B cell (primary cell): ENCODE measurements around the gene CERK. TPM values are rescaled to one million over a fixed set of nuclear protein-coding genes. Genes with fewer than 3 reads are reported as not detected.

ENCODE experiments used
- ATAC-seq: fragments of 200-7000 bp; cut with Tn5 transposase; one replicate; pipeline ENCODE4 v1.10.0; 2021; ENCODE audit warnings: low read depth, mild to moderate bottlenecking, moderate number of reproducible peaks, moderate library complexity
- CTCF ChIA-PET: fragments of 350-600 bp; sonication (Branson Sonifier 250); formaldehyde crosslinking; loops from one replicate; lab custom pipeline; 2021; ENCODE audit warnings: antibody characterized with exemption, inconsistent platforms; lab: Charles Lee
- POLR2A ChIA-PET: fragments of 350-600 bp; sonication (Branson Sonifier 250); formaldehyde crosslinking; loops from one replicate; lab custom pipeline; 2021; ENCODE audit warnings: antibody characterized with exemption; lab: Charles Lee
- DNase-seq: peaks from one replicate; pipeline ENCODE4 v3.0.0; 2013
- H2AFZ ChIP-seq: 2 replicates; pipeline ENCODE4 v1.6.1; 2012; ENCODE audit warnings: mild to moderate bottlenecking, low read depth, low read length; ENCODE audit not compliant: insufficient read depth, poor library complexity, severe bottlenecking
- H3K27ac ChIP-seq, 2 donors: 1 replicate in 1 of 2; 2 replicates in 1 of 2; pipeline ENCODE4 v1.5.1; 2012 to 2013; ENCODE audit warnings: low read length in 2 of 2, mild to moderate bottlenecking in 2 of 2, moderate library complexity in 1 of 2
- H3K27me3 ChIP-seq, 4 experiments: fragments of 200-600 bp in 1 of 4; sonication (generic) in 1 of 4; replicated peaks in 1 of 4; 1 replicate in 2 of 4; 2 replicates in 2 of 4; pipeline versions ENCODE4 v1.6.1 to v1.7.0; 2013 to 2016; ENCODE audit warnings: low read length in 3 of 4, mild to moderate bottlenecking in 2 of 4, mixed read lengths in 1 of 4, moderate library complexity in 1 of 4; ENCODE audit not compliant: insufficient read depth in 4 of 4, control insufficient read depth in 3 of 4; ENCODE audit errors: control extremely low read depth in 1 of 4
- H3K36me3 ChIP-seq, 2 experiments: replicated peaks in 1 of 2; 1 replicate in 1 of 2; 2 replicates in 1 of 2; pipeline versions ENCODE4 v1.6.1 to v1.7.1; 2013; ENCODE audit warnings: low read length in 1 of 2; ENCODE audit not compliant: insufficient read depth in 2 of 2, control insufficient read depth in 1 of 2; ENCODE audit errors: control extremely low read depth in 1 of 2, extremely low read depth in 1 of 2
- H3K4me1 ChIP-seq, 2 donors: fragments of 200-600 bp in 1 of 2; sonication (generic) in 1 of 2; 1 replicate in 1 of 2; 2 replicates in 1 of 2; pipeline versions ENCODE4 v1.5.1 to v1.6.1; 2013 to 2017; ENCODE audit warnings: low read length in 2 of 2; ENCODE audit not compliant: control insufficient read depth in 2 of 2, insufficient read depth in 2 of 2
- H3K4me2 ChIP-seq: replicated peaks from 2 replicates; pipeline ENCODE3; 2012; ENCODE audit warnings: mild to moderate bottlenecking, low read depth, low read length; ENCODE audit not compliant: poor library complexity, severe bottlenecking
- H3K4me3 ChIP-seq, 5 experiments: fragments of 200-600 bp in 1 of 5; sonication (generic) in 1 of 5; 1 replicate in 3 of 5; 2 replicates in 2 of 5; pipeline versions ENCODE4 v1.5.1 to v1.7.0; 2011 to 2016; ENCODE audit warnings: low read length in 4 of 5, mild to moderate bottlenecking in 4 of 5, low read depth in 2 of 5, control low read depth in 1 of 5, moderate library complexity in 1 of 5; ENCODE audit not compliant: insufficient read depth in 1 of 5; ENCODE audit errors: control extremely low read depth in 1 of 5, extremely low read depth in 1 of 5
- H3K79me2 ChIP-seq: fragments of 200-600 bp; sonication (generic); one replicate; pipeline ENCODE4 v1.6.0; 2016; ENCODE audit warnings: low read length; ENCODE audit not compliant: control insufficient read depth, insufficient read depth
- H3K9ac ChIP-seq: fragments of 200-600 bp; sonication (generic); 2 replicates; pipeline ENCODE4 v1.6.1; 2017; ENCODE audit warnings: mild to moderate bottlenecking, low read length, moderate library complexity
- H3K9me3 ChIP-seq, 3 donors: one replicate each; pipeline versions ENCODE4 v1.6.1 to v1.7.1; 2013; ENCODE audit warnings: low read length in 2 of 3; ENCODE audit not compliant: control insufficient read depth in 2 of 3, insufficient read depth in 1 of 3; ENCODE audit errors: control extremely low read depth in 1 of 3
- H4K20me1 ChIP-seq: 2 replicates; pipeline ENCODE4 v1.6.0; 2012; ENCODE audit warnings: mild to moderate bottlenecking, low read length; ENCODE audit not compliant: insufficient read depth, control insufficient read depth, poor library complexity, severe bottlenecking
- H3K27ac Mint-ChIP-seq: one replicate; pipeline ENCODE4 v1.8.0; 2021; ENCODE audit warnings: mixed read lengths
- H3K27me3 Mint-ChIP-seq: one replicate; pipeline ENCODE4 v1.8.0; 2021; ENCODE audit warnings: mixed read lengths
- H3K4me1 Mint-ChIP-seq: one replicate; pipeline ENCODE4 v1.8.0; 2021; ENCODE audit warnings: mixed read lengths
- H3K4me3 Mint-ChIP-seq: one replicate; pipeline ENCODE4 v1.8.0; 2021; ENCODE audit warnings: mixed read lengths
- H3K9me3 Mint-ChIP-seq: one replicate; pipeline ENCODE4 v1.8.0; 2022; ENCODE audit warnings: mixed read lengths; ENCODE audit not compliant: insufficient read depth
- CTCF ChIP-seq: fragments of 200-600 bp; IDR thresholded peaks from one replicate; pipeline ENCODE4 v1.8.0; 2022; ENCODE audit warnings: antibody characterized with exemption, mild to moderate bottlenecking
- EZH2 ChIP-seq: IDR thresholded peaks from 2 replicates; pipeline ENCODE4 v1.6.1; 2012; ENCODE audit warnings: borderline replicate concordance, low read depth, mild to moderate bottlenecking, moderate library complexity, low read length; ENCODE audit not compliant: insufficient read depth, poor library complexity, severe bottlenecking
- WGBS: methylation state at CpG from one replicate; pipeline ENCODE4 v1.1.5; 2013; ENCODE audit warnings: missing lambda C conversion rate; ENCODE audit not compliant: insufficient coverage; 5-methylcytosine and 5-hydroxymethylcytosine counted together
- intact Hi-C: fragments of 100-400 bp; cut with micrococcal nuclease; formaldehyde crosslinking; loops from one replicate; pipeline ENCODE4 v1.10.0; 2022
- polyA plus RNA-seq: library from polyadenylated mRNA; depleted of rRNA; stranded (reverse); fragments of >200 nt; gene quantifications from 2 replicates; pipeline ENCODE4 v1.2.3, GENCODE V29; 2012
- total RNA-seq, 2 donors: library from RNA; stranded (reverse); fragments of 120-200 nt in 1 of 2; gene quantifications; 1 replicate in 1 of 2; 2 replicates in 1 of 2; pipeline versions ENCODE4 v1.2.3 to v1.2.4, GENCODE V29; 2013 to 2022

CERK gene
- total and polyA plus RNA-seq, 2 donors (not counting 1 experiment from before 2014, with no cell fraction given) = 23.2 to 48.3 TPM

DNA sequence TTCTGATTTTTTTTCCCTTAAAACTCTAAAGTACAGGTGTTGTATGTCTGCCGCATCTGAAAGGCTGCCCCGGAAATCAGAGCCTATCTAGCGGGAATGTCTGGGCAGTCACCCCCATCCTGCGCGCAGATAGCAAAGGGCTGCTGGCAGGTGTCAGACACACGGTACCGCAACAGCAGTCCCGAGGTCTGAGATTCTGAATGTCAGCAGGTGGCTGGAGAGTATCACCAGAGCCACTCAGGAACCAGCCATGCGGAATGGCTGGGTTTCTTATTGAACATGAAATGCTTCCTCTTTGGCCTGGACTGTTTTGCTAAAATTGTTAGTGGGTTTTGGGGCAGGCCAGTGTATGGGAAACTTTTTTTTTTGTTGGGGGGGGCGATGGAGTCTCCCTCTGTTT, 53.3 kb downstream of the CERK start:
- Mint-ChIP-seq H3K9me3 (no peaks in the 10 kb centered on the region), H3K27me3 (peaks cover 7% of the 10 kb centered on the region), H3K4me3 (peak overlapping the region; percentile 80), H3K27ac (peak overlapping the region; percentile 91), H3K4me1 (peaks cover 36% of the 10 kb centered on the region)
- ChIA-PET POLR2A (interaction anchor here (0.7 kb wide), 1 partner anchor 116 kb away, joined by 5 read pairs; no protein-coding TSS in a partner anchor), CTCF (interaction anchor here (9.1 kb wide), 1 partner anchor 121 kb away, joined by 56 read pairs; no protein-coding TSS in a partner anchor)
- ATAC-seq = peak; percentile 92
- Histone ChIP-seq H2AFZ (no peak overlapping the region), H3K9ac (no peak overlapping the region), H3K79me2 (no peaks in the 10 kb centered on the region), H3K9me3 (peaks cover 0 to 9% (median 0%) of the 10 kb centered on the region in 3 donors), H3K4me3 (no peak overlapping the region), H4K20me1 (peaks cover 93% of the 10 kb centered on the region), H3K36me3 (peaks cover 0 to 35% of the 10 kb centered on the region in 2 experiments), H3K4me1 (peaks cover 37 to 46% of the 10 kb centered on the region in 2 donors), H3K4me2 (peak overlapping the region; percentile 33), H3K27ac (peak overlapping the region in 1 of 2 donors; percentile 23), H3K27me3 (peaks cover 0 to 13% (median 0%) of the 10 kb centered on the region in 4 experiments)
- DNase-seq = peak; percentile 91
- 4% methylated on average over 9 of the region's 10 CpGs for WGBS
- intact Hi-C loops = loop anchor here (1.0 to 10.0 kb wide), 6 partner anchors 10 to 330 kb away; partner anchors contain the start of gene TBC1D22A
- TF ChIP-seq EZH2 (no peak), CTCF (no peak)

- ChIA-PET CTCF (interaction anchor here (0.6 to 9.1 kb wide), 11 partner anchors 9 to 676 kb away, joined by 3 to 56 read pairs (median 3); no protein-coding TSS in a partner anchor), POLR2A (interaction anchor here (1.6 kb wide), 1 partner anchor 95 kb away, joined by 4 read pairs; no protein-coding TSS in a partner anchor)
- peaks cover 4% of the 10 kb centered on the region for H3K27me3 Mint-ChIP-seq
- Histone ChIP-seq H3K4me1 (peaks cover 37 to 45% of the 10 kb centered on the region in 2 donors), H3K27me3 (peaks cover 0 to 13% (median 0%) of the 10 kb centered on the region in 4 experiments), H2AFZ (no peak overlapping the region), H3K9me3 (peaks cover 0 to 11% (median 0%) of the 10 kb centered on the region in 3 donors), H4K20me1 (peaks cover 93% of the 10 kb centered on the region), H3K4me2 (no peak overlapping the region), H3K4me3 (no peak overlapping the region), H3K36me3 (peaks cover 0 to 26% of the 10 kb centered on the region in 2 experiments), H3K27ac (no peak overlapping the region), H3K9ac (no peak overlapping the region), H3K79me2 (no peaks in the 10 kb centered on the region)
- intact Hi-C loops = loop anchor here (10.0 kb wide), 1 partner anchor 327 kb away; no protein-coding TSS in a partner anchor
- 98% methylated on average over 16 of the region's 19 CpGs for WGBS
- H3K27ac Mint-ChIP-seq = no peak overlapping the region
- no peaks in the 10 kb centered on the region for H3K9me3 Mint-ChIP-seq
- H3K4me1 Mint-ChIP-seq = peaks cover 36% of the 10 kb centered on the region
- no peak for TF ChIP-seq EZH2
- no peak for DNase-seq
- H3K4me3 Mint-ChIP-seq = no peak overlapping the region
- ATAC-seq = no peak
These were observed 55.9 kb downstream of the CERK start for GRCh38 chr22:46682011-46682731.
